IPS-11a (cell line): ENCODE results near the gene ZNF32.
A peak's percentile ranks its signal among the peaks of the same experiment; 100 is the strongest.
"Not testable (repeated sequence)": the region's sequence is repeated elsewhere in the genome, so short reads cannot be mapped to it uniquely, and the experiment has no call there.

Experiments
- H3K4me3 ChIP-seq: one replicate; pipeline ENCODE4 v1.5.1; 2013; ENCODE audit warnings: low read depth, low read length, control low read depth

Gene ZNF32

DNA sequence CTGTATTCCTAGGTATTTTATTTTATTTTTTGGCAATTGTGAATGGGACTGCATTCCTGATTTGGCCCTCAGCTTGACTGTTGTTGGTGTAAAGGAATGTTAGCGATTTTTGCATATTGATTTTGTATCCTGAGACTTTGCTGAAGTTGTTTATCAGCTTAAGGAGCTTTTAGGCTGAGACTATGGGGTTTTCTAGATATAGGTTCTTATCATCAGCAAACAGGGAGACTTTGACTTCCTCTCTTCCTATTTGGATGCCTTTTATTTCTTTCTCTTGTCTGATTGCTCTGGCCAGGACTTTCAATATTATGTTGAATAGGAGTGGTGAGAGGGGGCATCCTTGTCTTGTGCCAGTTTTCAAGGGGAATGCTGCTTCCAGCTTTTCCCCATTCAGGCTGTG, 12.9 kb downstream of the ZNF32 start:
- H3K4me3 ChIP-seq = not testable (repeated sequence)

DNA sequence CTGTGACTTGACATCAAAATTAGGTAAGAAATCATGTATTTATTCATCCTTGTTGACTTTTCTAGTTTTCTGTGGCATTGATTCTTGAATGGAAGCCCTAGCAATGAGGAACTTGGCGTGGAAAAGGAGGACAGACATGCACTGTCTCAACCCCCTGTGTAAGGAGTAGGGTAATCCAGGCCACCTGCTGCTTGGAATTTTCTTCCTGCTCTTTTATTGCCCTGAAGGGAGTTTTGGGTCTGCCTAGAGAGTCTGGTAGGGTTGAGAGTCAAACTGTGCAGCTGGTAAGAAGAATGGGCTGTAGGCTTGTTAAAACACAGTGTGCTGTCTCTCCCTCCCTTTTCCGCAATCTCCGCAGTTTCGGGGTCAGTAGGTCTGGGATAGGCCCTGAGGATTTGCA, 19.7 kb downstream of the ZNF32 start:
- H3K4me3 ChIP-seq = no peak overlapping the region

DNA sequence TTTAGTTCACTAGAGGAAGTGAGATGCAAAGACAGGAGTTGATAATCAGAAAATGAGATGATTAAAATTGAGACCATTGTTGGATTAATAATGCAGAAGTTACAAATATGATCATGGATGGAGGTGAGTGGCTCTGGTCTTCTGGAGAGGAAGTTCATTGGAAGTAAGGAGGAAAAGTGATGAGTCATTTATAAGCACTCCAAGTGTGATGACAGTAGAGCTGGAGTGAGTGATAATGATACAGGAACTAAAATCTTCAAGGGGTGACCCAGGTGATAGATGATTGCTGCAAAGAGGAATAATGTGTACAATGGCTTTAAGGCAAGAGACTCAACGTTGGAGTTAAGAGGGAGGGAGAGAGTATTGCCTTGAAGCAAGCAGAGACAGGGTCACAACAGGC, 20.7 kb downstream of the ZNF32 start:
- H3K4me3 ChIP-seq = no peak overlapping the region

DNA sequence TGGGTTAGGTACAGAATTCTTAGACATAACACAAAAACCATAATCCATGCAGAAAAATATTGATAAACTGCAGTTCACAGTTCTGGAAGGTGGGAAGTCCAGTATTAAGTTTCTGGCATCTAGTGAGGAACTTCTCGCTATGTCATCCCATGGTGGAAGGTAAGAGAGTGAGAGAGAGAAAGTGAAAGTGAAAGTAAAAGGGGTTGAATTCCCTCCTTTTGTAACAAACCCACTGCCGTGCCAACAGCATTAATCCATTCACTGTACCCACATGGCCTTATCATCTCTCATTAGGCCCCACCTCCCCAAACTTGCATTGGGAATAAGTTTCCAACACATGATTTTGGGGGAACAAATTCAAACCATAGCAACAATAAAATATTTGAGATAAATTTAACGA, 25.3 kb downstream of the ZNF32 start:
- no peak overlapping the region for H3K4me3 ChIP-seq

DNA sequence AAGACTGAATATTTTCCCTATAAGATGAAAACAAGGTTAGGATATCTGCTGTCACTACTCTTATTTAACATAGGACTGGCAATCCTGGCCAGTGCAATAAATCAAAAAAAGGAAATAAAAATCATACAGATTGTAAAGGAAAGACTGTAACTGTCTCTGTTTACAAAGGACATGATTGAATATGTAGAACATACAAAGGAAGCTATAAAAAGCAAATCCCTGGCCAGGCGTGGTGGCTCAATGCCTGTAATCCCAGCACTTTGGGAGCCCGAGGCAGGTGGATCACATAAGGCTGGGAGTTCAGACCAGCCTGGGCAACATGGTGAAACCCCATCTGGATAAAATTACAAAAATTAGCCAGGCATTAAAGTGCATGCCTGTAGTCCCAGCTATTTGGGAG, 26.6 kb downstream of the ZNF32 start:
- no peak overlapping the region for H3K4me3 ChIP-seq

- H3K4me3 ChIP-seq = no peak overlapping the region
Observed at GRCh38 chr10:43619368-43619767, 29.3 kb downstream of the ZNF32 start.

- H3K4me3 ChIP-seq = no peak overlapping the region
Observed at GRCh38 chr10:43616697-43617370, 31.8 kb downstream of the ZNF32 start.

DNA sequence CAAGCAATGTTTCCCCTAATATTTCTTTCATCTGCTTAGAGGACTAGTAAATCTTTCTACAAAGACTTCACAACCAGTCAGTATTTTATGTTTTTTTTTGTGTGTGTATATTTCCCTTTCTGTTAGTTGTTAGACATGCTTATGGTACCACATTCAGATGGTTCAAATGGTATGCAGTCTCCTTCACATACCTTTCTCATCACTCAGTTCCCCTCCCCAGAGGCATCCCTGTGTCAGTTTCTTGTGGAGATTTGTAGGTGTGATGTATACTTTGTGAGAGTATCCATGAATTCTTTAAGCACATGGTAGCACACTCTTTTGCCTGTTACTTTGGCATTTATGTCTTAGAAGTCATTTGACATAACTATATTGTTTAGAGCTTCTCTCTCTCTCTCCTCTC, 38.0 kb downstream of the ZNF32 start:
- H3K4me3 ChIP-seq = no peak overlapping the region

DNA sequence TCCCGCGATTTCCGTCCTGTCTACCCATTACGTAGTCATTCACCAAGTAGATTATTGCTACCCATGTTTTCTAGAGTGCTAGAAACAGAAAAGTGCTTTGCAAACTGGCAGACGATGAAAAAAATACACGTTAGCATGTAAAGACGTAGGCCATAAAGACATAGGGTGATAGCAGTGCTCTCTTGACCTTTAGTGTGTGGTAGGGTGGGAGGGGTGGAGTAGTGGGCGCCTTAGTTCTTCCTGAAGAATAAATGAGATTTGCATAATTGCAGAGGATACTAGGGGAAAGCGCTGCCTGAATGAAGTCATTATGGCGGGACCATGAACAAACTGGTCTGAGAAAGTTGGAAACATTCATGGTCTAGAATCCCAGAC, 41.5 kb downstream of the ZNF32 start:
- H3K4me3 ChIP-seq = peak overlapping the region; percentile 59

GRCh38 chr10:43606323-43607198, 42.1 kb downstream of the ZNF32 start, which contains the start of gene ZNF485:
ZNF485 (plus strand) TSS chr10:43606438; CDS start chr10:43607051, 613 bp downstream.
- H3K4me3 ChIP-seq = peak within 1 kb of the TSS; percentile 59

DNA sequence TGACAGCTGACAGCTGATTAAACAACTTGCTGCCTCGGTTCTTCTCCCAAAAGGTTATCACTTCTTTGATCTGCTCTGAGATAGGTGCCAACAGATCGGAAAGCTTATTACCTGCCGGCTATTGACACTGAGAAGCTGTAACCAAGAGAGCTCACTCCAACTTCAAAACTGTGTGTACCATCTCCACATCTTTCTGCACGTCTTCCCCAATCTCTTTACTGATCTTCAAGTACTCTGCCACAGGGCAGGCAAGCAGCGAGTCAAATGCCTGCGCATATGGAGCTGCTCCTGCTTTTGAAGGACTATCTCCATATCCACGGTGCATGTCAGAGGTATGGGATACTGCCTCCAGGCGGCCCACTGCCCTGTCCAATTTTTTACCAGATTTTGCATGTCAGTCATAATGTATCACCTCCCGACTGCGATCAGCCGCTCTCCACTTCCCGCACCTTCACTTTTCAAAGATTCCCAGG, 42.8 kb downstream of the ZNF32 start:
- H3K4me3 ChIP-seq = peak overlapping the region; percentile 59

GRCh38 chr10:43601576-43601975, 47.1 kb downstream of the ZNF32 start:
- not testable (repeated sequence) for H3K4me3 ChIP-seq

DNA sequence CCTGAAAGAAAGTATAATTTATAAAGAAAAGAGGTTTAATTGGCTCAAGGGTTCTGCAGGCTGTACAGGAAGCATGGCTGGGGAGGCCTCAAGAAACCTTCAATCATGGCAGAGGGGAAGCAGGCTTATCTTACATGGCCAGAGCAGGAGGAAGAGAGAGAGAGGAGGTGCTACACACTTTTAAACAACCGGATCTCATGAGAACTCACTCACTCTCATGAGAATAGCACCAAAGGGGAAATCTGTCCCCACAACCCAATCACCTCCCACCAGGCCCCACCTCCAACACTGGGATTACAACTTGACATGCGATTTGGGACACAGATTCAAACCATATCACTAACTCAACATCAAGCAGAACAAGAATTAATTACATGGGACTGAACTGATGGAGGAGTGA, 49.3 kb downstream of the ZNF32 start:
- H3K4me3 ChIP-seq = no peak overlapping the region

DNA sequence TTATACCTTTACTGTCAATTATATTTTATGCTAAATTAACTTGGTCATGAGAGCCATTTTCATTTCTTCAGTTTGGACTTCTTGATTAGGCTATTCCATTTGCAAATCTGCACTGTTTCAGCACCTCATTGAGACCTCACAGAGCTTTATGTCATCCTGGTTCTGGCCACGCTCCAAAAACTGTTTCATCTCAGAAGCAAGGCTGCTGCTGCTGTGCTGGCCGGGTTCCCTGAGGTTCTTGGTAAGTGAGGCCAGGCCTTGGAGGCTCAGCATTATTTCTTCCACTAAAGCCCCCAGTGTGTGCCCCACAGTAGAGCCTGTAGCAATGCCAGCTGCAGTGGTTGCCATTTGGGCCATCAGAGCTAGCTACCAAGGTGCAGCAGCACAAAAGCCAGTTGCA, 50.2 kb downstream of the ZNF32 start:
- H3K4me3 ChIP-seq = no peak overlapping the region

GRCh38 chr10:43596546-43596945, 52.1 kb downstream of the ZNF32 start:
- H3K4me3 ChIP-seq = no peak overlapping the region

DNA sequence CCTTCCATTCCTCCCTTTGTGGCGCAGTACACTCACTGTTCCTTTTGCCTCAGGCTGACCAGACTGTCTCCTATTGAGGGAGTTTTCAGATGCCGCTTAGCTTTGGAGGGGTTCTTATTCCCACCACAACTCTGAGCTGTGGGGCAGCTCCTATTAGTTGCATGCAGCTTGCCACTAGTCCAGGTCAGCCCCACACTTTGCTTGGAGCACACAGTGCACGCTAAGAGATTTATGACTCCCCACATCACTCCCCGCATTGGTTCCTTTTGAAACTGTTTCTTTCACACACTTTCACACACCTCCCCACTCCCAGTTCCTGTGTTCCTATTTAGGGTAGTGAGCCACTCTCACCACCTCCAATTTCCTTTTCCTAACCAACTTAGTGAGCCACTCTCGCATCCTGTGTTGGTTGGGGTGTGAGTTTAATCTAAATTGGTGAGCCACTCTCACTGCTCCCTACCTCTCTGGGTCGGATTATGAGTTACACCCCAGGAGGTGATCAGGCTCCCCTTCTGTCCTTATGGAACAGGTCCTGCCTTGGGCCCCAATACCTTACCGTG, 52.9 kb downstream of the ZNF32 start:
- no peak overlapping the region for H3K4me3 ChIP-seq

DNA sequence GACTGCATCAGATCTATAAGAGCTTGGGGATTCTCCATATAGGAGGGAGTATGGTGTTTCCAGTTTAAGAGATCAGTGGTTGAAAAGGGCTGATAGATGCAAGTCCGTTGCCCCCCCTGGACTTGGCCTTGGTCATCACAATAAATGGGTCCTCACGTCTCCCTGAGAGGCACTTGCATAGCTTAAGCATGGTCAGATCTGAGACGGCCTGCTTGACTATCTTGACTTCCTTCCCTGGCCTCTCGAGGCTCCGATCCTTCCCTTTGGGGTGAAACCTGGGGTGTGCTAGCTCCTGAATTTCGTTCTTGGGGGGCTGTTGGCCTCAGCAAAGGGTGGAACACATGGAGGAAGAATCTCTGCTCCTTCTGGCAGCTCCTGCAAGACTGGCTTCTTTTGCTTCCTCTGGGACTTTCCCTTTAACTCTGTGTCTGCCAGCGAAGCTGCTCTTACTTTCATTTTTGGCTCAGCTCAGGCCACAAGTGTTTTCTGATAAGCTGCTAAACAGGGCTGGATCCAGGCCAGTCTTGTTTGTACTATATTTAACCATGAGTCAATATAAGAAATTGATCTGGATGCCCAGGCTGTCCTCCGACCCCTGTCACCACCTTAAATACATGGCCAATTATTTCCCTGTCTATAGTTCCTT, 53.6 kb downstream of the ZNF32 start:
- H3K4me3 ChIP-seq = no peak overlapping the region
